Stimulated activated CD4-positive, alpha-beta T cell treated with anti-CD3 and anti-CD28 coated beads, Interleukin-15, amount 100 ng/mL, for 48 hours (primary cell): ENCODE results near the gene CLK2.
"Not testable (repeated sequence)": the region's sequence is repeated elsewhere in the genome, so short reads cannot be mapped to it uniquely, and the experiment has no call there.

Experiments
- DNase-seq, 2 donors: peaks; one replicate each; pipeline ENCODE4 v3.0.0-alpha.2; 2020; ENCODE audit warnings: low read depth in 2 of 2

Gene CLK2

GRCh38 chr1:155296661-155297060 is 23.4 kb upstream of the CLK2 start:
- no peak for DNase-seq

GRCh38 chr1:155295942-155296267 is 22.6 kb upstream of the CLK2 start:
- no peak for DNase-seq

GRCh38 chr1:155295183-155295941 is 22.1 kb upstream of the CLK2 start:
- DNase-seq: no peak

- no peak for DNase-seq
Measured at GRCh38 chr1:155294520-155295182, 21.3 kb upstream of the CLK2 start.

GRCh38 chr1:155293086-155293749 is 19.9 kb upstream of the CLK2 start:
- no peak for DNase-seq

- not testable (repeated sequence) for DNase-seq
Measured at GRCh38 chr1:155291006-155291405, 17.7 kb upstream of the CLK2 start.

- no peak for DNase-seq
Measured at GRCh38 chr1:155287987-155288543, 14.8 kb upstream of the CLK2 start.

- no peak for DNase-seq
Measured at GRCh38 chr1:155286544-155286943, 13.2 kb upstream of the CLK2 start.

- DNase-seq: no peak
Measured at GRCh38 chr1:155285631-155286044, 12.3 kb upstream of the CLK2 start.

- no peak for DNase-seq
Measured at GRCh38 chr1:155285063-155285462, 11.8 kb upstream of the CLK2 start.

- no peak for DNase-seq
Measured at GRCh38 chr1:155284476-155284875, 11.2 kb upstream of the CLK2 start.

- DNase-seq: no peak
Measured at GRCh38 chr1:155282488-155283091, 9.3 kb upstream of the CLK2 start.

- DNase-seq: no peak
Measured at GRCh38 chr1:155279268-155279667, 6.0 kb upstream of the CLK2 start.

GRCh38 chr1:155278689-155279160 is 5.4 kb upstream of the CLK2 start:
- no peak for DNase-seq

- peak; percentile 61 to 75 for DNase-seq
Measured at GRCh38 chr1:155277902-155278688, 4.8 kb upstream of the CLK2 start.

- peak; percentile 88 to 95 for DNase-seq
Measured at GRCh38 chr1:155277070-155277901, 4.0 kb upstream of the CLK2 start, which contains the start of gene HCN3. Gene HCN3 (plus strand): TSS chr1:155277463. CDS start chr1:155277591, 128 bp downstream.

GRCh38 chr1:155272466-155273342 is 600 bp downstream of the CLK2 start:
- peak in 1 of 2 donors; percentile 64 for DNase-seq

GRCh38 chr1:155269381-155269780 is 3.9 kb downstream of the CLK2 start:
- no peak for DNase-seq

- no peak for DNase-seq
Measured at GRCh38 chr1:155268630-155269029, 4.7 kb downstream of the CLK2 start.
